GM19035 (cell line): ENCODE results near the gene UMOD.
"Not testable (repeated sequence)": the region's sequence is repeated elsewhere in the genome, so short reads cannot be mapped to it uniquely, and the experiment has no call there.

Experiments used
- ATAC-seq: cut with Tn5 transposase; IDR thresholded peaks from one replicate; pipeline ENCODE4 v1.9.1; 2021; ENCODE audit not compliant: unreplicated experiment

UMOD gene

DNA sequence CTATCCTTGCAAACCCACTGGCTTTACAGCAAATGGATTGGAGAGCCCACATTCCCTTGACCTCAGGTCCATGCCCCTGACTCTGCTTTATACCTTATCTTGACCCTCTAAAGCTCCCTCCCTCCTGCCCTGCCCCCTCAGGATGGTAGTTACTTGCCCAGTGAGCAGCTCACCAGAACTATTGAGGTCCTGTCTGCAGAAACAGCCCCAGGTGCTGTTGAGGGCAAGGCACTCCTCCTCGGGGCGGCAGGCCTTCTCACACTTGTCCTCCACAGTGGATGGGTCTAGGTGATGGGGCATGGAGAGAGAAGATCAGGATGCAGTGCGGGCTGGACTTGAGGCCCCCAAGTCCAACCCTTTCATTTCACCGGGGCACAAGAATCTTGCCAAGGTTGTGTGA is 29.8 kb downstream of the UMOD start:
- no peak for ATAC-seq

DNA sequence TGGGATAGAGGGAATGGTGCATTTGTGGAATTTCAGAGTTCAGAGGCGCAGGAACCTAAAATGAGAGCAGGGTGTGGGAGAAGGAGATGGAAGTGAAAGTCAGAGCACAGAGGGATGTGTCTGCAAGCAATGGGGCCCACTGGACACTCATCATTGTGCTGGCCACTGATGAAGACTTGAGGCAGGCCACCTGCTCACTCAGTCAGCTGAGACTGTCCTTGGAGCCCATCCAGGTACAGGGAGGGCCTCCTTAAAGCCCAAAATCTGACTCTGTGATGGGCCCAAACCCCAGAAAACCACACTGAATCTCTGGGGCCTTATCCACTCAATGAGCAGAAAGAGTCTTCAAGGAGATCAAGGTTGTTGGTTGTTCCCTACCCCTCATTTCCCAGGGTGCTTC is 30.8 kb downstream of the UMOD start:
- no peak for ATAC-seq

DNA sequence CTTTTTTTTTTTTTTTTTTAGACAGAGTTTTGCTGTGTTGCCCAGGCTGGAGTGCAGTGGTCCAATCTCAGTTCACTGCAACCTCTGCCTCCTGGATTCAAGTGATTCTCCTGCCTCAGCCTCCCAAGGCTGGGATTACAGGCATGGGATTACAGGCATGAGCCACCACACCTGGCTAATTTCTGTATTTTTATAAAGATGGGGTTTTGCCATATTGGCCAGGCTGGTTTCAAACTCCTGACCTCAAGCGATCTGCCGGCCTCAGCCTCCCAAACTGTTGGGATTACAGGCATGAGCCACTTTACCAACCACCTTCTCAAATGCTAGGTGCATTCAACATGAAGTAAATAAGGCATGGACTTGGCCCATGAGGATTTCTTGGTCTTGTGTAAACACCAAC is 31.5 kb downstream of the UMOD start:
- ATAC-seq: not testable (repeated sequence)

DNA sequence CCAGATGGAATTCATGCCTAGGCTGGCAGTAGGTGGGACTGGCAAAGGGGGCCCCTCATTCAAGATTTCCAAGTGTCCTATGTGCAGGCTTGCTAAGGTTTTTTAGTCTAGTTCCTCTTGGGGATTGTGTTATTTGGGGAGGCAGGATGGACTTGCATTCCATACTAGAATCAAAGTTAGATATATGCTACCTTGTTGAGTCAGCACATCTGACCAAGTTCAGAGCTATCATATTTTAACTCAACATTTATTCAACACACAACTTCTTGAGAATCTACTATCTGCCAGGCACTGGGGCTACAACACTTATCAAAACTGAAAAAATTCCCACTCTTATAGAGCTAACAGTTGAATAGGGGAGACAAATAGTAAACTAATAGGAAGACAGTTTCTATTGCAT is 31.9 kb downstream of the UMOD start:
- no peak for ATAC-seq

DNA sequence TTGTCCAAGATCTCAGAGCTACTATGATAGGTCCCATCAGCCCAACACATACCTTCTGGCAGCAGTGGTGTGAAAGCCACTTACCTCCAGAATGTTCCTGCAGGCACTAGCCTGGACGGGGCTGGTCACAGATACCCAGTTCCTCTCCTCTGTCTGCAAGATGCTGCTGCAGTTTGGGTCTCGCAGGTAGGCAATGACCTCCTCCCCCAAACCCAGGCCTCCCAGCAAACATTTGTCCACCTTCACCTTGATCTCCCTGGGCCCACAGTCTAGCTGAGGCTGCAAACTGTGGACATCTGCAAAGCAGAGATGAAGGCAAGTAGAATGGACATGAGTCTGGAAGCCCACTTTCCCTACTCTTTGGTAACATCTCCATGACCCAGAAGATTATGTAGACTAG is 32.3 kb downstream of the UMOD start:
- ATAC-seq: no peak

DNA sequence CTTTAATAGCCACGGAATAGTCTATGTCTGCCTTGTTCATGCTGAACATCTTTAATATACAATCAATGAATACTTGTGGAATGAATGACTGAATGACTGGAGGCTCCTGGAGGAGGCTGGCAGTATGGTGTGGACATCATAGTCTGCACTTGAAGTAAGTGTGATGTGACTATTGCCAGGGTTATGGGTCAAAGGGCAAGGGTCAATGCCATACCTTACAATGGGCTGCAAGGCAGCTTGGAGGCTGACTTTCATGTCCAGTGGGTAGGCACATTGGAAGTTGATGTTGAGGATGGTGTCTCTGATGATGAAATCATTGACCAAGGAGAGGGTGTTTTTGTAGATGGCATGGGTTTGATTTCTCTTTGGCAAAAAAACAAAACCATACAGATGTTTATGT is 33.1 kb downstream of the UMOD start:
- no peak for ATAC-seq

GRCh38 chr16:20318437-20318836 is 34.1 kb downstream of the UMOD start:
- ATAC-seq: no peak

GRCh38 chr16:20318006-20318405 is 34.5 kb downstream of the UMOD start:
- ATAC-seq: no peak

DNA sequence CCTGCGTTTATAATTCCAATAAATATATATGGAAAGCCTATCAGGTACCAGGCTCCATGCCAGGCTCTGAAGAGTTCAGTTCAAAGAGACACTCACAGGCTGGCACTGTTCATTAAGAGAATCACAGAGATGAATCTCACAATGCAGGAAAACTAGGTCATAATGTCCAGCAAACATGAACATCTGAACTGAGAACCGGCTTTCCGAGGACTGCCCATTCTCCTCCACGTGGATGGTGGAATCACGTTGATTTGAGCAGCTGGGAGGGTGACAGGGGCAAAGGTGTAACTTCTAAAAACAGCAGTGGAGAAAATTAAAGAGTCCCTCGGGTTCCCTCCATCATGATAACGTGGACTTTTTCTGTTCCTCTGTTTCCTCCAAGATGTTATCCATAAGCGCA is 35.4 kb downstream of the UMOD start:
- no peak for ATAC-seq

GRCh38 chr16:20316715-20317114 is 35.8 kb downstream of the UMOD start:
- no peak for ATAC-seq

- ATAC-seq: no peak
Measured at GRCh38 chr16:20315764-20316163, 36.8 kb downstream of the UMOD start.

GRCh38 chr16:20314575-20314974 is 37.9 kb downstream of the UMOD start:
- ATAC-seq: no peak

DNA sequence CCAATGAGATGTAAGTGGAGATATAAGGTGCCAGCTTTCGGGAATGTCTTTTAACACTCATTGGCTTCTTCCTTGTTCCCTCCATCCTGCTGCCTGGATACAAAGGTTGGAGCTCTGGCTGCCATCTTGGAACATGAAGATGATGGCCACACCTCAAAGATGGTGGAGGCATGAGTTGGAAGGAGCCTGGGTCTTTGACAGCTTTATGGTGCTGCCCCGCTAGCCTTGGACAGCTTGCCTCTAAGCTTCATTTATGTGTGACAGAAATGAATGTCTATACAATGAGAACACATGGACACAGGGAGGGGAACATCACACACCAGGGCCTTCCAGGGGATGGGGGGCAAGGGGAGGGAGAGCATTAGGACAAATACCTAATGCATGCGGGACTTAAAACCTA is 38.8 kb downstream of the UMOD start:
- ATAC-seq: no peak

DNA sequence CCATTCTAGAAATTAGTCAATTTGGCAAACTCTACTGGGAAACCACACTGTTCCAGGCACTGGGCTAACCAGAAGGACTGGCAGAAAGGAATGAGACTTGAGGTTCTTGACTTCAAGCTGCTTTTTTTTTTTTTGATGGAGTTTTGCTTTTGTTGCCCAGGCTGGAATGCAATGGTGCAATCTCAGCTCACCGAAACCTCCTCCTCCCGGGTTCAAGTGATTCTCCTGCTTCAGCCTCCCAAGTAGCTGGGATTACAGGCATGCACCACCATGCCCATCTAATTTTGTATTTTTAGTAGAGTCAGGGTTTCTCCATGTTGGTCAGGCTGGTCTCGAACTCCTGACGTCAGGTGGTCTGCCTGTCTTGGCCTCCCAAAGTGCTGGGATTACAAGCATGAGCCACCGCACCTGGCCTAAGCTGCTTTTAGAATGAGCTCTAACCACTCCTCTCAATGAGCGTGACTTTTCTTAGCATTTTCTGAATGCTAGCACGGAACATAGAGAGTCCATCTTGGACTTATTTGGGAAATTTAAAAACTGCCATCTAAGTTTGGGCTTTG is 39.9 kb downstream of the UMOD start:
- not testable (repeated sequence) for ATAC-seq

DNA sequence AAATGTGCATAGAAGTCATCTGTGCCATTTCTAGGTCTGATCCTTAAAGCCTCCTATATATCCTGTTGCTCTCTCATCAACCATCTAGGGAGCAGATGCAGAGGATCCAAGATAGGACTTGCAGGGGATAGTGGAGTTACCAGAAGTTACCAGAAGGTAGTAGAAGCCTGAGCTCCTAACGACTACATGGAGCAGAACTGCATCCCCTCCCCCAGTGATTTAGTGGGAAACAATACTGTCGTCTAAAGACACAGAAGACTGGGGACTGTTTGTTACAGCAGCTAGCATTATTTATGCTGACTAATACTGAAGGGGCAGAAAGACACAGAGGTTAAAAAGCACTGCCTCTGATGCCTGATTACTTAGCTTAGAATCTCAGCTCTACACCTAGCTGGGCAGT is 41.0 kb downstream of the UMOD start:
- ATAC-seq: no peak

DNA sequence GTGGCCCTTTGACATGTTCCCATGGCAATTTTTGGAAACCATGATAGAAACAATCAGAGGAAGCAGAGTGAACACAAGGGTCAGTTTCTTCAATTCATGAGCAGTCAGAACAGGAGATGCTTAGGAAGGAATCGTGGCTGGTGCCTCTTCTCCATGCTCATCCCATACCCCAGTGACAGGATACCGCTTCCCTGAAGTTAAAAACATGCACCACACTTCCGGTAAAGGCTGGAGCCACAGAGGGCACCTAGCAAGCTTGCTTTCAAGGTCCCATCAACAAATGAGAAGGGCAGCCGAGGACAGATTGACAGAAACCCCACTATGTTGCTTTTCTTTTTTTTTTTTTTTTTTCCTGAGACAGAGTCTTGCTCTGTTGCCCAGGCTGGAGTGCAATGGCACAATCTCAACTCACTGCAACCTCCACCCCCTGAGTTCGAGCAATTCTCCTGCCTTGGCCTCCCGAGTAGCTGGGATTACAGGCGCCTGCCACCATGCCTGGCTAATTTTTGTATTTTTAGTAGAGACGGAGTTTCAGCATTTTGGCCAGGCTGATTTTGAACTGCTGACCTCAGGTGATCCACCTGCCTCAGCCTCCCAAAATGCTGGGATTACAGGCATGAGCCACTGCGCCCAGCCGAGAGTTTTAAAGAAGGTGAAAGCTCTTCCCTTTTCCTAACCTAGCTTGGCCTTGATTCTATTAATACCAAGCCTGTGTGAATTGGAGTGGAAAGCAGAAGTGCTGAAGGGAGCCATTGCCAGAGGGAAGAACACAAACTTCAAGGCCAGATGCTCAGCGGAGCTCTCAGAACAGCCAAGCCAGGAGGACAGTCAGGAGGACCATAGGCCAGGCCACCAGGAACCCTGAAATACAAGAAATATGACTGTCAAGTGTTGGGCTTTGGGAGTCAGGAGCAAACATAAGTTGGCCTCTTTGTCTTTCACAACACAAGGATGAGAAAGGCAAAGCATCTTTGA is 41.8 kb downstream of the UMOD start:
- no peak for ATAC-seq

- ATAC-seq: no peak
Measured at GRCh38 chr16:20309786-20310185, 42.7 kb downstream of the UMOD start.

GRCh38 chr16:20308801-20309590 is 43.5 kb downstream of the UMOD start:
- ATAC-seq: no peak

DNA sequence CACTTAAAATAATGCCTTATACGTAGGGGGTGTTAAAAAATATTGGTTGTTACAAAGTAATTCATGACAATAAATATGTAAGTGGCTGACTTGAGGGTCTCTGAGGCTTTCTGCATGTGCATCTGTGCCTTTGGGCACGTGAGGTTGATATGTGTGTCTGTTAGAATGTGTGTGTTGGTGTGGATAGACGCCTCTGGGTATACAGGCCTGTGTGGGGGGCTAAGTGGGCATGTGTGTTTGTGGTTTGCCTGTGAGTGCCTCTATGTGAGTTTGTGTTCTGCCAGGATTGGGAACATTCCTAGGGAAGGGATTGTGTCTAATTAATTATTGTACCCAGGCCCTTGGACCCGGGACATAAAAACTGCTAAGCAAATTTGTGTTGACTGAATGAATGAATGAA is 44.2 kb downstream of the UMOD start:
- ATAC-seq: no peak

DNA sequence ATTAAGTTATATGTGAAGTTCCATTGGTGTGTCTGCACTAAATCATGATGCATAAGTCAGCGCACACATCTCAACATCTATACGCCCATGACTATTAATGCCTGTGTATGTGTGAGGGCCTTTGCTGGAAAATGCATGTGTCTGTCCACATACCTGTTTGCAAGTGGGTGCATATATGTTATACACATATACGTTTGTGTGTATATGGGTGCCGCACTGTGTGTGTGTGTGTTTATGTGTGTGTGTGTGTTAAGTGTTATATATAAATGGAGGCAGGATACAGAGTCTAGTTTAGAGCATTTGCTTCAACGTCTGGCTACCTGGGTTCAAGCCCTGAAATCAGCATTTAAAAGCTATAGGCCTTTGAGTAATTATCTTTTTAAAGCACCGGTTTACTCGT is 44.7 kb downstream of the UMOD start:
- no peak for ATAC-seq

GRCh38 chr16:20307240-20307671 is 45.3 kb downstream of the UMOD start:
- no peak for ATAC-seq

GRCh38 chr16:20306401-20306800 is 46.1 kb downstream of the UMOD start:
- no peak for ATAC-seq
